GM20431 (cell line): ENCODE results near the gene CEACAM20.
"Not testable (repeated sequence)": the region's sequence is repeated elsewhere in the genome, so short reads cannot be mapped to it uniquely, and the experiment has no call there.

Source experiments
- in situ Hi-C: fragments of 300-500 bp; cut with MseI, MboI; formaldehyde crosslinking; loops from one replicate; pipeline ENCODE4 v1.15.0; 2020; ENCODE audit warnings: low sequenced_read_pairs; ENCODE audit not compliant: unreplicated experiment

Gene CEACAM20

GRCh38 chr19:44529536-44529935 is at the start of gene CEACAM20:
Gene CEACAM20, minus strand, starts transcription at chr19:44529675. Its CDS starts 166 bp downstream, at chr19:44529509.
- in situ Hi-C loops = no loop called here

GRCh38 chr19:44577566-44577874 is 48.0 kb upstream of the CEACAM20 start:
- in situ Hi-C loops = no loop called here

GRCh38 chr19:44576843-44577565 is 47.5 kb upstream of the CEACAM20 start:
- in situ Hi-C loops = no loop called here

GRCh38 chr19:44575116-44575700 is 45.7 kb upstream of the CEACAM20 start:
- in situ Hi-C loops = no loop called here

GRCh38 chr19:44574186-44574950 is 44.9 kb upstream of the CEACAM20 start:
- in situ Hi-C loops = no loop called here

- in situ Hi-C loops = no loop called here
These were observed 44.2 kb upstream of the CEACAM20 start for GRCh38 chr19:44573627-44574026.

GRCh38 chr19:44573183-44573582 is 43.7 kb upstream of the CEACAM20 start:
- in situ Hi-C loops = no loop called here

- in situ Hi-C loops = no loop called here
These were observed 43.1 kb upstream of the CEACAM20 start for GRCh38 chr19:44572581-44572900.

GRCh38 chr19:44571830-44572580 is 42.5 kb upstream of the CEACAM20 start:
- in situ Hi-C loops = no loop called here

GRCh38 chr19:44570984-44571684 is 41.7 kb upstream of the CEACAM20 start:
- in situ Hi-C loops = no loop called here

GRCh38 chr19:44570603-44570983 is 41.1 kb upstream of the CEACAM20 start:
- in situ Hi-C loops = no loop called here

- in situ Hi-C loops = no loop called here
These were observed 38.3 kb upstream of the CEACAM20 start for GRCh38 chr19:44567745-44568144.

- in situ Hi-C loops = no loop called here
These were observed 37.5 kb upstream of the CEACAM20 start for GRCh38 chr19:44566984-44567383.

- in situ Hi-C loops = not testable (repeated sequence)
These were observed 33.7 kb upstream of the CEACAM20 start for GRCh38 chr19:44563086-44563655.

- in situ Hi-C loops = no loop called here
These were observed 28.5 kb upstream of the CEACAM20 start for GRCh38 chr19:44557933-44558332.

- in situ Hi-C loops = no loop called here
These were observed 25.3 kb upstream of the CEACAM20 start for GRCh38 chr19:44554641-44555246.

GRCh38 chr19:44553478-44554171 is 24.1 kb upstream of the CEACAM20 start:
- in situ Hi-C loops = no loop called here

GRCh38 chr19:44552324-44552723 is 22.8 kb upstream of the CEACAM20 start:
- in situ Hi-C loops = no loop called here

- in situ Hi-C loops = no loop called here
These were observed 22.4 kb upstream of the CEACAM20 start for GRCh38 chr19:44551850-44552249.
